IPS DF 6.9 (cell line): ENCODE data around the gene KLHL33.

Source experiments
- DNase-seq: peaks from one replicate; pipeline ENCODE4 v3.0.0-alpha.2; 2013; ENCODE audit warnings: low read depth, low spot score
- H3K27ac ChIP-seq: one replicate; pipeline ENCODE4 v1.5.1; 2013; ENCODE audit warnings: low read length, control low read depth
- H3K27me3 ChIP-seq: 2 replicates; pipeline ENCODE4 v1.6.1; 2013; ENCODE audit warnings: mild to moderate bottlenecking, low read length; ENCODE audit not compliant: control insufficient read depth, insufficient read depth
- H3K36me3 ChIP-seq: 2 replicates; pipeline ENCODE4 v1.6.1; 2013; ENCODE audit warnings: low read length; ENCODE audit not compliant: control insufficient read depth, insufficient read depth
- H3K4me1 ChIP-seq: 2 replicates; pipeline ENCODE4 v1.6.1; 2013; ENCODE audit warnings: low read length; ENCODE audit not compliant: control insufficient read depth, insufficient read depth
- H3K4me3 ChIP-seq: 2 replicates; pipeline ENCODE4 v1.5.1; 2013; ENCODE audit warnings: mild to moderate bottlenecking, low read length
- H3K9me3 ChIP-seq: 2 replicates; pipeline ENCODE4 v1.6.1; 2013; ENCODE audit warnings: low read length, inconsistent platforms; ENCODE audit not compliant: control insufficient read depth, insufficient read depth
- WGBS: extraction: QIAGEN DNeasy Blood & Tissue Kit; methylation state at CpG from one replicate; pipeline ENCODE4 v1.1.7; 2013; ENCODE audit warnings: mixed read lengths, missing lambda C conversion rate; ENCODE audit not compliant: insufficient read length, insufficient coverage; 5-methylcytosine and 5-hydroxymethylcytosine counted together

Gene KLHL33

DNA sequence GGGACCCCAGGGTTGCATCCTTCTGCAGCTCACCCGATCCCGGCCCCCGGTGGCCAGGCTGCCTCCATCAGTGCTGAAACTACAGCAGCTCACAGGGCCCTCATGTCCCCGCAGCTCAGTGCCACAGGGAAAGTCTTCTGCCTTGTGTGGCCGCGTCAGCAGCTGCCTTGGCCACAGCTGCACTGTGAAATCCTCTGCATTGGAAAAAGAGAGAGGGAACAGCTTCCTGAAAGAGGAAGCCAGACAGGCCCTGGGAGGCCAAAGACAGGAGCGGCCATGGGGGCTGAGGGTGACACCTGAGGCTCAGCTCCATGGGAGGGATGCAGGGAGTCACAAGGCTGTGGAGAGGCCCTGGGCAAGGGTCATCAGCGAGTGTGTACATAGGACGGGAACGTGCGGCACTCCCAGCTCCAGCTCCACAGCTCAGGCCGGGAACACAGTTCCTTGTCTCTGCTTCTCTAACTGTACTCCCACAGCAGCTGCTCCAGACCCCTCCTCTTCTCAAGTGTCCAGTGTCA, 59.8 kb downstream of the KLHL33 start:
- H3K4me3 ChIP-seq: no peak overlapping the region
- H3K9me3 ChIP-seq: no peaks in the 10 kb centered on the region
- WGBS: no CpG with 5 or more reads among the region's 12 CpGs
- DNase-seq: no peak
- H3K27me3 ChIP-seq: no peaks in the 10 kb centered on the region
- H3K36me3 ChIP-seq: peaks cover 15% of the 10 kb centered on the region
- H3K4me1 ChIP-seq: no peaks in the 10 kb centered on the region
- no peak overlapping the region for H3K27ac ChIP-seq
